H4 (cell line): Measurements from ENCODE around the gene HEBP1. TPM values are rescaled to one million over a fixed set of nuclear protein-coding genes. Genes with fewer than 3 reads are reported as not detected.

Experiments
- total RNA-seq: library from RNA; depleted of rRNA; stranded (reverse); fragments of >200 nt; shearing (Covaris generic); gene quantifications from 2 replicates; pipeline ENCODE4 v1.2.3, GENCODE V29; 2014; rRNA removed

HEBP1 gene
- total RNA-seq, 1 experiment from 2014 or later = 6.9 TPM

Other genes with a start within 250 kb of the HEBP1 start
- 2.7 and 3.1 TPM in 2 replicates for gene APOLD1, start 214.6 kb downstream of the HEBP1 start, total RNA-seq
- 194 and 203 TPM in 2 replicates for gene DDX47, start 186.9 kb downstream of the HEBP1 start, total RNA-seq
- gene GPRC5A, start 108.7 kb downstream of the HEBP1 start, total RNA-seq = 10.1 and 10.9 TPM in 2 replicates
- gene GPRC5D, start 48.1 kb downstream of the HEBP1 start, total RNA-seq = not detected in 2 replicates
- gene FAM234B, start 44.1 kb upstream of the HEBP1 start, total RNA-seq = 3.9 and 5.1 TPM in 2 replicates
- 0.15 TPM in 1 of 2 replicates, not detected in the other for gene GSG1, start 103.4 kb upstream of the HEBP1 start, total RNA-seq
- gene EMP1, start 196.5 kb upstream of the HEBP1 start, total RNA-seq = 44.5 and 97.8 TPM in 2 replicates